Left ventricle myocardium superior (tissue), 1 donor: ENCODE measurements around the gene CXorf65. TPM values are rescaled to one million over a fixed set of nuclear protein-coding genes. Genes with fewer than 3 reads are reported as not detected.

ENCODE experiments used
- ATAC-seq: fragments of 200-7000 bp; cut with Tn5 transposase; one replicate; pipeline ENCODE4 v1.9.1; 2020; ENCODE audit warnings: mild to moderate bottlenecking, moderate library complexity
- DNase-seq: peaks from one replicate; pipeline ENCODE4 v3.0.0-alpha.2; 2020
- intact Hi-C: fragments of 100-400 bp; cut with micrococcal nuclease; formaldehyde crosslinking; loops from one replicate; pipeline ENCODE4 v1.11.0; 2022
- total RNA-seq: library from RNA; stranded (reverse); fragmentation: NEBNext Ultra II Directional; extraction: Animal tissue kit (Norgen Biotek cat#: 25700); gene quantifications from one replicate; pipeline ENCODE4 v1.2.1, GENCODE V29; 2021
- donor health status: DM: no; HTN: yes; CAD: no; lungs with severe emphysema.

CXorf65 gene
- total RNA-seq, 1 donor from 2014 or later = not detected

DNA sequence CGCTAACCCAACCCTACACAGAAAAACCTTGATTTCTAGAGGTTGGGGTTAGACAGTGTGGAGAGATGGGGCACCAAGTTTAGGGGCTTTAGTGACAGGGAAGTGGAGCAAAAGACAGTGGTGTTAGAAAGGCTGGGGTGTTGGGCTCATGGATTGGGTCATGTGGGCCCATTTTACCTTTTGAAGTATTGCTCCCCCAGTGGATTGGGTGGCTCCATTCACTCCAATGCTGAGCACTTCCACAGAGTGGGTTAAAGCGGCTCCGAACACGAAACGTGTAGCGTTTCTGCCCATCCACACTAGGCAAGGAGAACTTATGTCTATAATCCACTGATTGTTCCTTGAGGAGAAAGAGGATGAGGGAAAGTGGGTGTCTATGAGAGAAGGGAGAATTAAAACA lies 2.5 kb upstream of the CXorf65 start:
- ATAC-seq = no peak
- intact Hi-C loops = no loop called here
- no peak for DNase-seq

DNA sequence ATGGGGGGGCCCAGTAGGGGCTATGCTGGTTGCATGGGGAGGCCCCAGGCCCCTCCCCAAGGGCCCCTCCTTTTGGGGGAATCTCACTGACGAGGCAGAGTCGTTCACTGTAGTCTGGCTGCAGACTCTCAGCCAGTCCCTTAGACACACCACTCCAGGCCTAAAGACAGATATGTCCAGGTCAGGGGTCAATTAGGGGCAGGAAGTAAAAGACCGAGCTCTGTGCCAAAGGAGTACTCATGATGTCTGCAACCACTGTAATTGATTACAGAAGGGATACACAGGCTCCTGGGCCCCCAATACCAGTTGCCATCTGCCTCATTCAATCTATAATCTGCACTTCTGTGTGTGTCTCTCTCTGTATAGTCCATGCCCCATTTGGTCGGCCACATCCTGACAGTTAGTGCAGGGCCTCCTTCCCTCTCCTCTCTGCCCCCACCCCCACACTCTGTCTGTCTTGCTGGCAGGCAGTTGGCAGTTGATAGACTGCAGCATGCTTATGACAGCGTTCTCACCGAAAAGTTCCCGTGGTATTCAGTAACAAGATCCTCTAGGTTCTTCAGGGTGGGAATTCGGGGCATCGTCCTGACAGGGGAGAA lies 1.3 kb upstream of the CXorf65 start:
- intact Hi-C loops = no loop called here
- ATAC-seq (peak; percentile 37), DNase-seq (no peak)

DNA sequence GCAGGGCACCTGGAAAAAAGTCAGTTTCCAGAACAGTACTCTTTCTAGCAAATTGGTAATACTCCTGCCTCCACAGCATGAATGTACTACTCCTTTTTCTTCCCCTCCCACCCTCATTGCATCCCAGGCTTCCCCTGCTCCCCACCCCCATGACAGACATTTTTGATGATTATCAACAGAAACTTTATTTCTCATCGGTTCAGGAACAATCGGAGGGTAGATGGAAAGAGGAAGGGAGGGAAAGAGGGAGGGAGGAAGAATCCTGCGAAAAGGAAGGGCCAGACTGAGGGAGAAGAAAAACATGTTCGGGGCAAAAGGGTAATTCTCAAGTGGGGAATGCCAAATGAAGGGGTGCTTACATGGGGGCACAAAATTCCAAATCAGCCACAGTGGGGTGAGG lies 705 bp upstream of the CXorf65 start:
- ATAC-seq (no peak), DNase-seq (no peak)
- intact Hi-C loops = no loop called here

DNA sequence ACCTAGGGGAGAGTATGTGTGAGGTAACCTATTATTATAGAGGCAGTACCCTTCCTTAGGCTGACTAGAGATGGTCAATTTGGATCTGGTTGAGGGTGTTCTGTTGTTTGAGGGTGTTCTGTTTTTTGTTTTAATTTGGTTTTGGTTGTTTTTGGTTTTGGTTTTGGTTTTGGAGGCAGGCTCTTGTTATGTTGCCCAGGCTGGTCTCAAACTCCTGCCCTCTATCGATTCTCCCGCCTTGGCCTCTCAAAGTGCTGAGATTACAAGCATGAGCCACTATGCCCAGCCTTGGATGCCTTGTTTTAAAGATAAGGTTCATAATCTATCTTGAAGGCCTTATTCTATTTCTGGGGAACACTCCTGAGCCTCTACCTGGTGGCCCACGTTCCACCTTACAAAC lies 912 bp downstream of the CXorf65 start:
- ATAC-seq (no peak), DNase-seq (no peak)
- intact Hi-C loops = no loop called here

DNA sequence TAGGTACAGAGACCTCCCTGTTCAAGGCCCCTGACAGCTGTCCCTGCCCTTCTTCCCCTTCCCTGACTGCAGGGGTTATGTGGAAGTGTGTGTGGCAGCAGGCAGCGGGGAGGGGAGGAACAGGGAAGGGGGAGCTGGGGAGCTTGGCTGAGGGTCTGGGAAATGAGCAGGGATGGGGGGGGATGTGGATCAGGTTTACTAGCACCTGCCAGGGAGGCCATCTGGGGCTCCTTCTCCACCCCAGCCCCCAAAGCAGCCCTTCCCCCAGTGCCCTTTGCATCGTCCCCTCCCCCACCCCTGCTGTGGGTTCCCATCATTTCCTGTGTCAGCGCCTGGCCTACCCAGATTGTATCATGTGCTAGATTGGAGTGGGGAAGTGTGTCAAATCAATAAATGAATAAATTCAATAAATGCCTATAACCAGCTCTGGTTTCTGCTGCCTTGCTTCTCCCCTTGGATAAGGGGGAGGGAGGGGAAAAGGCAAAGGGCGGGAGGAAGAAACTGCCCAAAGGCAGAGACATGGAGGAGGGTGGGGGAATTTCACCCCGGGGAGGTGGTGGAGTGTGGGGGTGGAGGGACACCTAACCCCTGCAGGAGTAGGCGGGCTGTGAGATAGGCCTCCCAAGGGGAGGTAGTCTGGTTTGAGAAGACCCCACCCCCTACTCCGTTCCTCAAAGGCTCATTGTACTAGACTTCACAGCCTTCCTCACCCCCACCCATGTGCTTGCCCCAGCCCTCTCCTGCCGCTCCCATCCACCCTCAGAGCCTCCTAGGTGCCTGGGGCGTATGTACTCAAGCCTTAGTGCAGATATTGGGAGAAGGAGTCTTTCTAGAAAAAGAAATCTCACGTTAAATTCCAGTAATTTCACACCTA lies 3.2 kb downstream of the CXorf65 start:
- intact Hi-C loops = no loop called here
- ATAC-seq (peak; percentile 41), DNase-seq (no peak)

DNA sequence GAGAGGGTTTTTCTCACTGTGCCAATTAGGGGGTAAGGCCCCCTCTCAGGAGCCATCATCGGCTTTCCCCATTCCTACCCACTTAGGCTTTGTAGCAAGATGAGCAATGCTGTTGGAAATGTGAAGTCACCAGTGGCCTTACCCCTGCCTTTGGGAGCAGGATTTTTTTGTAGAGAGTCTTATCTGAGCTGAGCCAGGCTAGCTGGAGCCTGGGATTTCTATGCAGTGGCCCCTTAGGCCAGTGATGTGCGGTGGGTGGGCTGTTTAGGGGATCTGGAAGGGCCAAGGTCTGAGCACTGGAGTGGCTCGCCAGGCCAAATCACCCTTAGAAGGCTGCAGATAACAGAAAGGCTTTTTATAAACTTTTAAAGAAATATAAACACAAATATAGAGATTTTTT lies 4.2 kb downstream of the CXorf65 start:
- intact Hi-C loops = no loop called here
- no peak for ATAC-seq
- no peak for DNase-seq

DNA sequence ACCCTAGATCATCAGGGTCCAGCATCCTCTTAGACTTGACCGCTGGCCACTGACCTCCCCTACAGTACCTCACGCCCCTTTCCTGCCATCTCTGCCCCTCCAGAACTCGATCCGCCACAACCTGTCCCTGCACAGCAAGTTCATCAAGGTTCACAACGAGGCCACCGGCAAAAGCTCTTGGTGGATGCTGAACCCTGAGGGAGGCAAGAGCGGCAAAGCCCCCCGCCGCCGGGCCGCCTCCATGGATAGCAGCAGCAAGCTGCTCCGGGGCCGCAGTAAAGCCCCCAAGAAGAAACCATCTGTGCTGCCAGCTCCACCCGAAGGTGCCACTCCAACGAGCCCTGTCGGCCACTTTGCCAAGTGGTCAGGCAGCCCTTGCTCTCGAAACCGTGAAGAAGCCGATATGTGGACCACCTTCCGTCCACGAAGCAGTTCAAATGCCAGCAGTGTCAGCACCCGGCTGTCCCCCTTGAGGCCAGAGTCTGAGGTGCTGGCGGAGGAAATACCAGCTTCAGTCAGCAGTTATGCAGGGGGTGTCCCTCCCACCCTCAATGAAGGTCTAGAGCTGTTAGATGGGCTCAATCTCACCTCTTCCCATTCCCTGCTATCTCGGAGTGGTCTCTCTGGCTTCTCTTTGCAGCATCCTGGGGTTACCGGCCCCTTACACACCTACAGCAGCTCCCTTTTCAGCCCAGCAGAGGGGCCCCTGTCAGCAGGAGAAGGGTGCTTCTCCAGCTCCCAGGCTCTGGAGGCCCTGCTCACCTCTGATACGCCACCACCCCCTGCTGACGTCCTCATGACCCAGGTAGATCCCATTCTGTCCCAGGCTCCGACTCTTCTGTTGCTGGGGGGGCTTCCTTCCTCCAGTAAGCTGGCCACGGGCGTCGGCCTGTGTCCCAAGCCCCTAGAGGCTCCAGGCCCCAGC lies 5.7 kb downstream of the CXorf65 start:
- ATAC-seq = no peak
- no peak for DNase-seq
- intact Hi-C loops = no loop called here

DNA sequence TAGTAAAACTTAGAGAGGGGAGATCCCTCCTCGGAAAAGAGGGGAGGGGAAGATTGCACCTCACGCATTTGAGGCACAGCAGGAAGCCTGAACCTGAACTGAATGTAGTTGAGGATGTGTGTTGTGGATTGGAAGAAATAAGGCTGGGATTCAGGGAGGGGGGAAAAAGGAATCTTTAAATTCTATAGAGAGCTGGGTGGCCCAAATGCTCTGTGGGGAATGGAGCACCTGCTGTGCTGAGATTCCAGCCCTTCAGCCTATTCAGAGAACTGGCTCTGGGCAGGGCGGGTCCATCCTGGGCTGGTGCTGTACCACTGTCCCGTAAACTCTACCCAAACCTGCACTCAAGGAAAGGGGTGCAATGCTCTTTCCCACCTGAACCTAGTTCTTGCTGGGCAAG lies 6.8 kb downstream of the CXorf65 start:
- intact Hi-C loops = no loop called here
- no peak for DNase-seq
- ATAC-seq = no peak

DNA sequence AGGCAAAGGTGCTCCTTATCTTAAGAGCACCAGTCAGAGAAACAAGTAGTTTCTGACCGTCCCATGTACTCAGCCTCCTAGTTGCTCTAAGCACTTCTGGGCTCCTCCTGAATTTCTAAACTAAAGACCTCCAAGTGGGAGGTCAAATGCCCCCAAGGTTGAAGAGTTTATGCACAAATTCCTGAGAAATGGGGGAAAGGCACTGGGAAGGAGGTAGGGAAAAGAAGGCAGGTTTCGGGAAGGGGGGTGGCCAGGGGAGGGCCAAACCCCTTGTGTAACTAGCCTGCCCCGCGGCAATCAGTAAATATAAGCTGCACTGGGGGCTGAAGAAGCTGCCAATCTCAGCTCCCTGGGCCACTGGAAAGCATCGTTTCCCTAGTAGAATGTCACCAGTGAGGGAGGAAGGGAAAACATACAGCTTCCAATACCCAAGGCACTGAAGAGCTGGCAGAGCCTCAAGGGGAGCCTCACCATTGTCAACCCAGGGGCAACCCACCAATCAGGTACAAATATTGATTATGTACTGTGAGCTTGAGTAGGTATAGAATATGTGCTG lies 7.5 kb downstream of the CXorf65 start:
- ATAC-seq (no peak), DNase-seq (no peak)
- intact Hi-C loops = no loop called here

DNA sequence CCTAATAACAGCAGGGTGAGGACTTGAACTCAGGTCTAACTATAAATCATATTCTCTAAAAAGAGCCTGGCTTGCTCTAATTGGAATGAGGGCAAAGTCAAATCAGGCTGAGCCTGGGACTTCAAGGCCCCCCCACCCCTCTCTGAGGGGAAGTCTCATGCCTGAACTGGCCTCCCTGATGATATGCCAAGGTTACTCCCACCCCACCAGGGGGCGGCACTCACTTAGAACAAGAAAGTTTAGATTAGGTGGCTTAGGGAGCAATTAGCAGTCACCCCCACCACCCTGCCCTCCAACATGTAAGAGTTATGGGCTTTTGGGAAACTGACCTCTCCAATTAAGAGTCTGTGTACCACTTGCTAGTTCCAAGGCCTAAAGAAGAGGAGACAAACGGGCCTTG lies 8.2 kb downstream of the CXorf65 start:
- intact Hi-C loops = no loop called here
- peak; percentile 61 for DNase-seq
- ATAC-seq = peak; percentile 18

DNA sequence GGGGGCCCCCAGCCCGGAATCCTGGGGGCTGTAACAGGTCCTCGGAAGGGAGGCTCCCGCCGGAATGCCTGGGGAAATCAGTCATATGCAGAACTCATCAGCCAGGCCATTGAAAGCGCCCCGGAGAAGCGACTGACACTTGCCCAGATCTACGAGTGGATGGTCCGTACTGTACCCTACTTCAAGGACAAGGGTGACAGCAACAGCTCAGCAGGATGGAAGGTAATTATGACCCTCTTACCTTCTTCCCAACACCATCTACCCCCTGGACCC lies 9.8 kb downstream of the CXorf65 start:
- ATAC-seq = peak; percentile 6

DNA sequence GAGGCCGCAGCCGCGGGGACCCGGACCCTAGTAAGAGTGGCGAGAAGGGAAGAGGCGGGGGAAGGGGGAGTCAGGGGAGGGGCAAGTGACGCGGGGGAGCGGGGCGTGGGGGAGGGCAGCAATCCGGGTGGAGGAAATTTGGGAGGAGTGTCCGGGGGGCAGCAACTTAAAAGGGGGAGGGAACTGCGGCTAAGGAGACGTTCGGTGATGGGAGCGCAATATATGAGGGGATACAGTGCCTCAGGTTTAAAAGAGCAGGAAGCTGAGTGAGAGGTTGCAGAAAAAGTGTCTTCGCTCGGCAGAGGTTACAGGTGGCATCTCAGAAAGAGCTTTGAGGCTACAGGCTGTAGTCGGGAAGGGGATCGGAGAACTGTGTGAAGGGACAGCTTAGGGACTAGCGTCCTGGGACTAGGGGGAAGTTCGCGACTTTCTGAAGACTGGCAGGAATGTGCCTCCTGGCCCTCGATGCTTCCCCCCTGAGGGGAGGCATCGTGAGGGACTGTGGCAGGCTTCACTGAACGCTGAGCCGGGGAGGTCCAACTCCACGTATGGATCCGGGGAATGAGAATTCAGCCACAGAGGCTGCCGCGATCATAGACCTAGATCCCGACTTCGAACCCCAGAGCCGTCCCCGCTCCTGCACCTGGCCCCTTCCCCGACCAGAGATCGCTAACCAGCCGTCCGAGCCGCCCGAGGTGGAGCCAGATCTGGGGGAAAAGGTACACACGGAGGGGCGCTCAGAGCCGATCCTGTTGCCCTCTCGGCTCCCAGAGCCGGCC lies 10.4 kb downstream of the CXorf65 start:
- intact Hi-C loops = no loop called here
- DNase-seq (no peak), ATAC-seq (peak; percentile 92)

More for the DNA sequence above, 9.8 kb downstream of the CXorf65 start:
- DNase-seq = no peak
- intact Hi-C loops = no loop called here

DNA sequence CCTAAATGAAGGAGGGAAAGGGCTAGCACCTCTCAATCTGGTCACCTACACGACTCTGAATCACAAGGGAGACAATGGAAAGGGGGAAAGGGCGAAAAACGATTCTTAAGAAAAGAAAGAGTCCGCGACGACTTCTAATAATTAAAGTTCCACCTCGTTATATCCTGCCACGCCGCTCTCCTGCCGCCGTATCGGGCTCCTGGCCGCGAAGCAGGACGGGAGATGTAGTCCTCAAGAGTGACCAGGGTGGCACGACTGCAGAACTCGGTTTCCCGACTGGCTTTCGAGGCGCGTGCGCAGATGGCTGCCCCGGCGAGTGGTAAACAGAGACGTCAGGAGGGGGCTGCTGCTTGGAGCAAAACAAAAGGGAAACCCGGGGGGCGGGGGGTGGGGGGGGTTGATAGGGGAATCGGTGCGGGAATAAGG lies 11.0 kb downstream of the CXorf65 start, which contains the start of gene FOXO4:
Gene FOXO4, plus strand, starts transcription at position 297 of the 426 bp plus-strand sequence. CDS start 678 bp downstream, outside the sequence.
- intact Hi-C loops = no loop called here
- DNase-seq (peak; percentile 94), ATAC-seq (peak; percentile 98)

DNA sequence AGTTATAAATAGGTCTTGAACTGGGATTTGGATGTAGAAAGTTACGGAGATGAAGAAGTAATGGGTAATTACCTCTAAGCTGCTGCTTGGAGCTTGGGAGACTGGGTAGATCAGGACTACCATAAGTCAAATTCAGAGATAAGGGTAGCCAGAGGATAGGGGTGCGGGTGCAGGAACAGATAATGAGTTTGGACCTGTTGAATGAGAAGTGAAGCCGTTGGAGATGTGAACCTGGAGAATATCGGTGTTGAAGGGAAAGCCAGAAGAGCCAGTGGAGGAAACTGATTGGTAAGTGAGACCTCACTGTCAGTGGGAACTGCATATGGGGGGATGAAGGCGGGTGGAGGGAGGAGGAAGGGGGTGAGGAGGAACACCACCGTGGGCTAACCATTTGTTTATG lies 11.5 kb downstream of the CXorf65 start:
- DNase-seq = no peak
- intact Hi-C loops = no loop called here
- no peak for ATAC-seq

DNA sequence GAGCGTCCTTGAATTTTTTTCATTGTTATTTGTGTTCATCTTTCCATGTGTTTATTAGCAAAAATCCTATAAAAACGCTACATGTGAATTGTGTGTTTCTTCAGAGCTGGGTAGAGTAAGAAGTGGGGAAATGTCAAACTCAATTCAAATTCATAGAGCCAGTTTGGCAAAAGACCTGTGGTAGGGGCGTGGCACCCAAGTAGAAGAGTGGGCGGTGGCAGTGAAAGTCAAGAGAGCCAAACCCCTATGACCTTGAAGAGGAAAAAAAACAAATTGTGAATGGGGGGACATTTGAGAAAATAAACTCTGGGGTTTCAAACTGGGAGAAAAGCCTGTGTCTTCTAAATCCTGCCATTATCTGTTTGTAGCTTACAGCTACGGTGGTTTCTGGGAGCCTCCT lies 15.3 kb downstream of the CXorf65 start:
- ATAC-seq = no peak
- DNase-seq = no peak
- intact Hi-C loops = no loop called here

DNA sequence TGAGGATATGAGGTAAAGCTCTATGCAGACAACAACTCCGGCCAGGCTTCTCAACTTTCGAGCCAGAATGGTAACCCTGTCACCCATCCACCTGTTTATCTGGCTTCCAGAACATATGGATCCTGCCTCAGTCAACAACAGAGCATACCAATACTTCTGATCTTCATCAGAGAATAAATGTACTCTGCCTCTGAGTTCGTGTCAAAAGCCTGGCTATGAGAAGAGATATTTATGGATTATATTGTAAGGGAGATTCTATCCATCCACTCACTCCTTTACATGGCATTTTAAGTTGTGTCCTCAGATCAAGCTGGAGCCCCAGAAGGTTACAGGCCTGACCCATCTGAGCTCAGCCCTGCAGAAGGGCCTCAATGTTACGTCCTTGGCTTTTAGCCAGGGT lies 20.6 kb downstream of the CXorf65 start:
- ATAC-seq (no peak), DNase-seq (no peak)
- intact Hi-C loops = no loop called here

DNA sequence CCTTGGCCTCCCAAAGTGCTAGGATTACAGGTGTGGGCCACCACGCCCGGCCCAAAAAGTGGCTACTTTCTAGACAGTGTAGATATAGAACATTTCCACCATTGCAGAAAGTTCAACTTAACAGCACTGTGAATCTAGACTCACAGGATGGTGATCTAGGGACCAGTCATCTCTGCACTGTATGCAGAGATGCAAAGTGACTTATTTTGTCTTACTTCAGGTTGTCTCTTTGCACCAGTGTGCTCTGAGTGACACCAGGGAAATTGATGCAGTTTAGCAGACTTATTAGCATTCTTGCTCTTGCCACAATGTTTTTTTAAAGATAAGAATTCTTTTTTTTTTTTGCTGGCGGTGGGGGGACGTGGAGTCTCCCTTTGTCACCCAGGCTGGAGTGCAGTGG lies 23.7 kb downstream of the CXorf65 start:
- no peak for DNase-seq
- intact Hi-C loops = no loop called here

DNA sequence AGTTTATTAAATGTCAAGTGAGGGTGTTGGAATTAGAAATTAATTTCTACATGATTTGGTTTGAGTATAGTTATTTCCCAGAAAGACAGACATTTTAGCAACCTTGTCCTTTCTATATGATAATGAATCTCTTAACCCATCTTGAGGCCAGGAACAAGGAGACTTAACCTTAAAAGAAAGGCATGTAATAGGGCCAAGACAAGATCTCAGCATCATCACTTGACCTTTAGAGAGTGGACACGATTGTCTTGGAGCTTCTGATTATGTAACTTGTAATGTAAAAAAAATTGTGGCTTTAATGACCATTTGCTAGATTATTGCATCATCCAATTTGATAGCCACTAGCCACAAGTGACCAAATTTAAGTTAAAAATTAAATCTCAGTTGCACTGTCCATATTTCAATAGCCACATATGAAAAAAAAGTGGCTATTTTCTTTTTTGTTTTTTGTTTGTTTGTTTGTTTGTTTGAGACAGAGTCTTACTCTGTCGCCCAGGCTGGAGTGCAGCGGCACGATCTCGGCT lies 24.4 kb downstream of the CXorf65 start:
- ATAC-seq (no peak), DNase-seq (no peak)
- intact Hi-C loops = no loop called here

More for the DNA sequence above, 23.7 kb downstream of the CXorf65 start:
- no peak for ATAC-seq
